ENCODE results near the gene DAZAP1.

DAZAP1 gene

DNA sequence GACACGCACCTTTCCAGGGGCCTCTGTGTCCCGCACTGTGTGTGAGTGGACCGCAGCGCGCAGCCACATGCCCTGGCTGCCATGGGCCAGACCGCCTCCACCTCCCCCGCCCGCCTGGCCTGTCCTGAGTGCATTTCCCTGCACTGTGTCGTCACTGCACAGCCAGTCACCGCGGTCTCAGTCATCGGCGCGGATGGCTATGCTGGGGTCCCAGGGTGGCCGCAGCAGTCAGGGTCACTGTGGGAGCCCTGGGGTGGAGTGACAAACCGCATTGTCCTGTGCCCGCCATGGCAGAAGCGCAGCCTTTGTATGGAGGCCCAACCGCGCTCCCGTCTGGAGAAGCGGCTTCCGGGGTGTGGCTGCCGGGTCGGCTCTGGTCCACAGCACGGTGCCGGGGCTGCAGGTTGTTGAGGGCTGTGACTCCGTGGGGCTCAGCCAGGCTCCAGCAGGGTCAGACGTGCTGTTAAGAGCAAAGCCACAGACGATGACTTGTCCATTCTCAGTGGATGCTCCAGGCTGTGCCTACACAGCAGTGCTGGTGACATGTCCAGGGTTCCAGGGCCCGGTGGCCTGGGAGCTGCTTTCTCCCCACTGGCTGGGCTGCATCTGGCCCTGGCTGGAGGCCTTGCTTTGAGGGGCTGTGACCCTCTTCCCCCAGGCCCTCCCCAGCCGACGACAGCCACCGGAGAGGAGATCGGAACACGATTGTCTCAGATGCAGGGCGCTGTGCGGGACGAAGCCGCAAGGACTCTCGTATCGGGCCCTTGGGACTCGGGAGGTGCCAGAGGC, 30.0 kb upstream of the DAZAP1 start:
- DNase-seq, result no peak

GRCh38 chr19:1377965-1378785, 29.2 kb upstream of the DAZAP1 start:
- no peak for DNase-seq

DNA sequence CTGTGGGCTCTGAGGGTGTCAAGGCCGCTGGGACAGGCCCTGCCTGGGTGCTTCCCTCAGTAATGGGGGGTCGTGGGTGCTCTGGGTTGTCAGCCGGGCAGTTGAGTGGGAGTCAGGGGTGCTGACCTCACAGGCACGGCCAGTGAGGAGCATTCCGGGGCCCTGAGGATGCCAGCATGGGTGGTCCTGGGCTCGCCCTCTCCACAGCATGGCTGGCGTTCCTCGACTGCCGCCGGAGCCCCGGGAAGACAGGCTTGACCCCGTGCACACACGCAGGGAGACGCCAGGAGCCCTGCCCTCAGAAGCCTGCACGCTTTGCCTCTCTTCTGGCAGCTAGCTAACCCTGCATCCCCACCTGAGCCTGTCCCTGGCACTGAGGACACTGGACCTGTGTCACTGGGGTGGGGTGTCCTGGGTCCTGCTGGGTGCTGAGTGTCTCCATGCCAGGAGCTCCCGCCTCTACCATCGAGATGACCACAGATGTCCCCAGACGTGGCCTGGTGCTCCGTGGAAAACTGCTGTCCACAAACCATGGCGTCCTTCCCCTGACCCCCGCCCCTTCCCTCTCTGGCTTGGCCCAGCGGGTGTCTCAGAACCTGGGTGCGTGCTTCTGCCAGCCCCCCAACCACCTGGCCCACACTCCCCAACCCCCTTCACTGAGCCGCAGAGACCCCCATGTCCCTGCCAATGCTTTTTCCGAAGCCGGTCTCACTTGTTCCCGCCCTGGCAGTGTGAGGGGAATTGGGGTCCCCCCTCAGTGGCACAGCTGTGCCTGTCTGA, 28.1 kb upstream of the DAZAP1 start:
- DNase-seq, result no peak

- DNase-seq, result no peak
These were observed 27.4 kb upstream of the DAZAP1 start for GRCh38 chr19:1379961-1380489.

GRCh38 chr19:1382250-1382649, 25.1 kb upstream of the DAZAP1 start:
- no peak for DNase-seq

DNA sequence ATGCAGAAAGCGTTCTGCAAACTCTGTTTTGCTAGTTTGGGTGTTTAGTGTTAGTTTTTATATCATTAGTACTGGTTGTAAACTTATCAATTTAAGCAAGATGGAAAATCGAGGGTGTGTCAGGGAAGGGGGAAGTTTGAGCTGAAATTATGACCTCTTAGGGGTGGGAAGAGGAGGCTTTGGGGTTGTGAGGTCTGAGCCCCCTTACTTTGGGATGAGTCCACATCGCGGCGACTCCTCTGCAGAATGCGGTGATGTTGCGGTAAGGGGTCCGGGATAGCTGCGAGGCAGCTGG, 24.4 kb upstream of the DAZAP1 start:
- no peak for DNase-seq

DNA sequence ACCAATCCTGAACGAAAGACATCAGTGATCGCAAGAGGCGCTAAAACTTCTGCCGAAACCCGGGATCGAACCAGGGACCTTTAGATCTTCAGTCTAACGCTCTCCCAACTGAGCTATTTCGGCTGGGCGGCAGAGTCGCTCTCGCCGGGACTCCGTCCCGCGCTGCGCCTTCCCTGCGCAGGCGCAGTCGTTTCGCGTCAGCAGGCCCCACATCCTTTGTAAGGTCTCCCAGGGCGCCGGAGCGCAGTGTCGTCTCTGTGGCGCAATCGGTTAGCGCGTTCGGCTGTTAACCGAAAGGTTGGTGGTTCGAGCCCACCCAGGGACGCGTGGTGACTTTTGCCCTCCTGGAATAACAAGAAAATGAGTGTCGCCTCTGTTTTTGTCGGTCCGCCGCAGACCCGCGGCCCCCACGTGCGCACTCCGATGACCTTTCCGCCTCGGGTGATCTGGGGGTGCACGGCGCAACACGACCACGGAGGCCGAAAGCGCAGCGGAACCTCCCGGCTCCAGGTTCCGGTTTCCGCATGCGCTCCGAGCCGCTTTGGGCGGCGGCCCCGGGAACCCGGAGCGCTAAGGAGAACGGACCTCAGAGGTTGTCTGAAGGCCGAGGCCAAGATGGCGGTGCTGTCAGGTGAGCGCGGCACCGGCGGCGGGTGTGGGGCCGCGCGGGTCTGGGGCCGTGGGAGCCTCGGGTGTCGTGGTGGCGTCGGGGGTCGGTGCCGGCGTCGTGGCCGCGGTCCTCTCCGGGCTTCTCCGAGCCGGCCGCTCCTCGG, 23.9 kb upstream of the DAZAP1 start, which contains the start of gene NDUFS7:
NDUFS7 (plus strand) TSS at position 596 of the 773 bp plus-strand sequence; CDS start at position 616, 20 bp downstream.
- peak; percentile 85 to 94 (median 88) for DNase-seq

DNA sequence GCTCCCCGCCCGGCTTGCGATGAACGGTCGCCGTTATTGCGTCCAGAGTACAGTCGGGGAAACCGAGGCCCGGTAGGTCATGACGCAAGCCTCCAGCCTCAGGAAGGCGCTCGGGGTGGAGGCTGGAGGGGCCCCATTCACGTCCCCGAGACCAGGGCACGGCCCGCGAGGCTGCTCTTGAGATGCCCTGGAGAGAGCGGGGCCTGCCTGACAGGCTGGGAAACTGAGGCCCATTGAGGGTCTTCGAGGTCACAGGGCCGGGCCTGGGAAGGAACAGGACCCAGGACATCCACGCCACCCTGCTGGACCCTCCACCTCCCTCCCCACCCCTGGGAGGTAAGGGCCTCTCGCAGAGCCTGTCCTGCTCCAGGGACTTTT, 23.3 kb upstream of the DAZAP1 start:
- no peak for DNase-seq

DNA sequence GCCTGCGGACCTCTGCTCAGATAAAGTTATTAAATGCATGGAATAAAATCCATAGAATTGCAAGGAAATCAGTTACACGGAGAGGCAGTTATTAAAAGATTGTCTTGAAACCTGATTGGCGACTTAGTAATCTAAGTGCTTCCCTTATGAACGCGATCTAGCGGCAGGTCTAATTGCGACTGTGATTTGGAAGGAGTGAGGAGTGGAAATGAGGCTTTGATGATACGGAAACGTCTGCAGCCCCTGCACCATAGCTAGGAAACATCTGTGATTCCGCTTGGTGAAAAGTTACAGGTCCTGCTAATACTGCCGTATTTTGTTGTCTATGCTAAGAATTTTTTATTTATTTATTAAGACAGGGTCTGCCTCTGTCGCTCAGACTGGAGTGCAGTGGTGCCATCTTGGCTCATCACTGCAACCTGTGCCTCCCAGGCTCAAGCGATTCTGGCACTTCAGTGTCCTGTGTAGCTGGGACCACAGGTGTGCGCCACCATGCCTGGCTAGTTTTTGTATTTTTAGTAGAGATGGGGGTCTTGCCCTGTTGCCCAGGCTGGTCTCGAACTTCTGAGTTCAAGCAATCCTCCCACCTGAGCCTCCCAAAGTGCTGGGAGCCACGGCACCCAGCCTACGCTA, 22.8 kb upstream of the DAZAP1 start:
- DNase-seq, result no peak

DNA sequence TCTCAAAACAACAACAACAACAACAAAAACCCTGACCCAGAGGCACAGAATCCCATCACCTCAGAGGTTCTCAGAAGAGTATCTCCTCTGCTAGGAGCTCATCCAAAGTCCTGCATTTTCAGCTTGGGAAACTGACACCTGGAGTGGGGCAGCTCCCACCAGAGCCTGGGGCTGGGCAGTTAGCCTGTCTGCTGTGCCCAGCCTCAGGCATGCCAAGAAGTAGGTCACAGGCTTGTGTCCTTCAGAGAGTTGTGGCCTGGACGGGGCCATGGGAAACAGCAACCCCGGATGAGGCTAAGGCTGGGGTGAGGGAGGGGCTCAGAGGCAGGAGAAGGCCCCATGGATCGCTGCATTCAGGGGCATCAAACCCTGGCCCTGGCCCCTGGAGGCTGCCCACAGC, 21.6 kb upstream of the DAZAP1 start:
- DNase-seq, result no peak

DNA sequence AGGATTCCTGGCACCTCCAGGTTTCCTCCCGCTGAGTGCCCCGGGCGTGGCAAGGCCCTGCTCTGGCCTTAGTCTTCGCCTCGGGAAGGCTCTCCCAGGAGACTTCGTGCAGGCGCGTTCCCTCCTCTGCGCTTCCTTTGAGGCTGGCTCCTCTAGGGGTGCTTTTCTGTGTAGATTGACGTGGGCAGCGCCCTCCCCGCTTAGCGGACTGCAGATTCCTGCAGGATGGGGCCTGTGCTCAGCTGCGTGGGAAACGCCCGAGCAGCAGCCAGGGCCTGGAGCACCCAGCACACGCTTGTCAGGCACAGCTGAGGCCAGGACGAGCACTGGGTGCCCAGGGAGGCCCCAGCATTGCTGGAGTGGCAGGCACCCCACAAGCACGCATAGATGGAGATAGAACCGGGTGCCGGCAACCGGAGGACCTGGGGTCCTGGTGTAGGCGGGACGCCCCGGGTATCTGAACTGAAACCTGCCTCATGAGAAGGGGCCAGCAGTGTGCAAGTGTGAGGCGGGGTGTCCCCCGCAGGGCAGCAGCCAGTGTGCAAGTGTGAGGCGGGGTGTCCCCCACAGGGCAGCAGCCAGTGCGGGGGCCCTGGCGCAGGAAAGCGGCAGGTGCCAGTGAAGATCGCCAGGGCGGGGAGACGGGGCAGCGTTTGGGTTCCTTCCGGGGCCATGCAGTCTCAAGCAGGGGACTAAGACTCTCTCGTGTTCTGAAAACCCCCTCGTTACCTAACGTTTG, 20.3 kb upstream of the DAZAP1 start:
- no peak for DNase-seq

- no peak for DNase-seq
These were observed 19.4 kb upstream of the DAZAP1 start for GRCh38 chr19:1387684-1388636.

- no peak for DNase-seq
These were observed 18.8 kb upstream of the DAZAP1 start for GRCh38 chr19:1388637-1389026.

- DNase-seq, result no peak
These were observed 18.1 kb upstream of the DAZAP1 start for GRCh38 chr19:1389033-1389940.

GRCh38 chr19:1390890-1391423, 16.4 kb upstream of the DAZAP1 start:
- no peak for DNase-seq

DNA sequence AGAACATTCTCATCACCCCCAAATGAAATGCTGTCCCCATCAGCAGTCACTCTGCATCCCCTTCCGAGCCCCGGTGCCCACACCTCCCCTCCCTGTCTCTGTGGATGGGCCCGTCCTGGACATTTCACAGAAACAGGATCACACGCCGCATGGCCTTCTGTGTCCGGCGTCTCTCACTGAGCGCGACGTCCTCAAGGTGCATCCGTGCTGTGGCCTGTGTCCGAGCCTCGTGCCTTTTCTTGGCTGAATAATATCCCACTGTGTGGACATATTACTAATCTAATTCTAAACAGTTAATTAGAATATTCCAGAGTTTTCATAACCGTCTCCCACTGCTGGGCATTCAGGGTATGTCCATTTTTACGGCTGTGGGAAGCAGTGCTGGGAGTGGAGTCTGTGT, 15.0 kb upstream of the DAZAP1 start:
- DNase-seq, result no peak

GRCh38 chr19:1392939-1393530, 14.4 kb upstream of the DAZAP1 start:
- DNase-seq, result no peak

GRCh38 chr19:1393841-1394240, 13.5 kb upstream of the DAZAP1 start:
- DNase-seq, result no peak
